Heart right ventricle (tissue), 16 donors: ENCODE data around the gene RABL6. TPM values are rescaled to one million over a fixed set of nuclear protein-coding genes. Genes with fewer than 3 reads are reported as not detected.
A peak's percentile ranks its signal among the peaks of the same experiment; 100 is the strongest.

Experiments
- ATAC-seq, 8 donors: fragments of 200-7000 bp; cut with Tn5 transposase; one replicate each; pipeline ENCODE4 v1.9.1; 2020; ENCODE audit warnings: mild to moderate bottlenecking in 8 of 8, moderate library complexity in 8 of 8, moderate number of reproducible peaks in 1 of 8
- DNase-seq, 2 donors: peaks; one replicate each; pipeline ENCODE4 v3.0.0-alpha.2; 2020
- H3K27ac ChIP-seq, 10 donors: fragments of 200-600 bp; sonication (generic) in 2 of 10; one replicate each; pipeline versions ENCODE4 v1.5.0 to v1.8.0; 2020 to 2022; ENCODE audit warnings: mild to moderate bottlenecking in 3 of 10
- H3K27me3 ChIP-seq, 7 donors: fragments of 200-600 bp; one replicate each; pipeline ENCODE4 v1.8.0; 2021 to 2022; ENCODE audit warnings: mild to moderate bottlenecking in 2 of 7
- H3K36me3 ChIP-seq, 9 donors: fragments of 200-600 bp; sonication (generic) in 1 of 9; one replicate each; pipeline versions ENCODE4 v1.5.0 to v1.8.0; 2020 to 2022; ENCODE audit warnings: mild to moderate bottlenecking in 2 of 9
- H3K4me1 ChIP-seq, 9 donors: fragments of 200-600 bp; sonication (generic) in 1 of 9; one replicate each; pipeline versions ENCODE4 v1.5.0 to v1.8.0; 2020 to 2022; ENCODE audit warnings: mild to moderate bottlenecking in 4 of 9
- H3K4me3 ChIP-seq, 10 donors: fragments of 200-600 bp; sonication (generic) in 2 of 10; one replicate each; pipeline versions ENCODE4 v1.5.0 to v1.8.0; 2020 to 2022; ENCODE audit warnings: mild to moderate bottlenecking in 7 of 10, moderate library complexity in 2 of 10
- H3K9me3 ChIP-seq, 11 donors: fragments of 200-600 bp in 10 of 11; sonication (generic) in 2 of 11; one replicate each; pipeline versions ENCODE4 v1.5.0 to v1.8.0; 2013 to 2022; ENCODE audit warnings: mild to moderate bottlenecking in 2 of 11, control low read depth in 1 of 11, moderate library complexity in 1 of 11
- CTCF ChIP-seq, 9 donors: fragments of 200-600 bp; sonication (generic) in 2 of 9; IDR thresholded peaks; one replicate each; pipeline versions ENCODE4 v1.5.0 to v1.8.0; 2021 to 2022; ENCODE audit warnings: antibody characterized with exemption in 9 of 9, mild to moderate bottlenecking in 5 of 9, moderate library complexity in 1 of 9
- WGBS, 2 donors: extraction: QIAGEN DNeasy Blood & Tissue Kit; methylation state at CpG; one replicate each; pipeline ENCODE4 v1.1.7; 2013; ENCODE audit warnings: inconsistent platforms in 1 of 2; 5-methylcytosine and 5-hydroxymethylcytosine counted together
- intact Hi-C, 10 donors: fragments of 100-400 bp; cut with DNase I; formaldehyde crosslinking; loops; one replicate each; pipeline versions ENCODE4 v1.11.1 to v1.14.2; 2022
- polyA plus RNA-seq, 2 donors: library from polyadenylated mRNA; stranded (reverse); fragments of 200-250 nt; gene quantifications; one replicate each; pipeline ENCODE4 v1.2.3, GENCODE V29; 2013
- total RNA-seq, 10 donors: library from RNA; stranded (reverse); fragmentation: NEBNext Ultra II Directional in 3 of 10; extraction: Animal tissue kit (Norgen Biotek cat#: 25700) in 3 of 10; gene quantifications; one replicate each; pipeline versions ENCODE4 v1.2.1 to v1.2.4, GENCODE V29; 2021 to 2023
- donor health status: Arrhythmogenic right ventricular cardiomyopathy.
- donor health status: ischemic (EF 13 %, LVEDD 7.1; RV severe dilation, severe dysfunction).
- donor health status: healthy with polysubstance abuse.
- donor health status: DM: no; HTN: yes; CAD: no.
- donor health status: DM: no; HTN: no; CAD: no.
- donor health status: ischemic (EF 25% LVEDD 6.9; RV normal size, moderate dysfunction).
- donor health status: ischemic (EF 25% LVEDD 5.7; RV mildly dilated, moderate dysfunction).
- donor health status: healthy.
- donor health status: DM: yes; HTN: yes; CAD: no.
- donor health status: Ischemic cardiomyopathy.
- donor health status: ischemic (EF 35%, LVEDD 5.7; RV mildly dilated, moderate dysfunction).
- donor health status: nonischemic (EF 11% LVEDD 7.7; RV severe dilation, severe dysfunction).
- donor health status: DM: yes; HTN: yes; CAD: no.
- donor health status: PGD.
- donor health status: ischemic (EF 29% LVEDD 5.4; RV normal size, mild dysfunction).
- donor health status: nonischemic (EF 23%, LVEDD 6.1; RV moderate dilation, normal function).

Gene RABL6
- total and polyA plus RNA-seq, 12 donors = 60.5 to 97.4 (median 66.6) TPM

DNA sequence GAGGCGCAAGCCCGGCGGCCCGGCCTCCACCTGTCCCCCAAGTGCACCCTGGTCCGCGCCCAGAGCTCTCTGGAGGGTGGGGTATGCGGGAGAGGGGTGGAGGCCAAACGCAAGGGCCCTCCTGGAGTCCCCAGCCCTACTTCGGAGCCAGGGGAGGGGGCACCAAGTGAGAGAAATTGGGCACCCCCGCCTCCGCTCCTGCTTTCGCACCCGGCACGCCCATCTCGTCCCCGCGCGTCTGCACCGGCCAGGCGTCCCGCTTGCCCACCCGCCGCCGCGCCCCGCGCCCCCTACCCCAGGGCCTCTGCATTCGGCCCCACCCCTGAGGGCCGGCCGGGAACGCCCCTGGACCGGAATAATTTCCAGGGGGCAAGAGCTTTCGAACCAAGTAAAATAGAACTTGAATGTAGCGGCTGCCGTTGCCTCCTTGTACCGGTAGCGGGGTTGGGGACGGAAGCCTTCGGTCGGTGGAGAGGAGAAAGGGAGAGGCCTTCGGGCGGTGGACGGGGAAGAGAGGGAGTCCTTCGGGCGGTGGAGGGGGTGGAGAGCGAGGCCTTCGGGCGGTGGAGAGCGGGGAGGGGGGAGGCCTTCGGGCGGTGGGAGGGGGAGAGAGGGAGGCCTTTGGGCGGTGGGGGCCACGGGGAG lies 40.8 kb downstream of the RABL6 start:
- ATAC-seq = peak; percentile 10 to 50 (median 31)
- Histone ChIP-seq H3K27me3 (peaks cover 0 to 48% (median 25%) of the 10 kb centered on the region in 7 donors), H3K27ac (peak overlapping the region; percentile 77 to 96 (median 92)), H3K4me1 (peaks cover 20 to 61% (median 53%) of the 10 kb centered on the region in 9 donors), H3K36me3 (peaks cover 0 to 33% (median 11%) of the 10 kb centered on the region in 9 donors), H3K9me3 (no peaks in the 10 kb centered on the region), H3K4me3 (peak overlapping the region; percentile 74 to 99 (median 82))
- DNase-seq = peak; percentile 57
- intact Hi-C loops = loop anchor here in 6 of 10 donors (1.0 to 10.0 kb wide), 9 partner anchors 38 to 176 kb away; partner anchors contain the start of genes FBXW5 (in 5 of the 6), TMEM141 (in 3 of the 6), TRAF2 (in 2 of the 6) and ABCA2 (in 1 of the 6)
- no peak for TF ChIP-seq CTCF (IDR thresholded peaks at IDR 0.05)
- 0% methylated on average over 21 to 51 of the region's 53 CpGs for WGBS, 2 donors

- DNase-seq = peak; percentile 98
- peaks cover 0 to 40% (median 17%) of the 10 kb centered on the region in 7 donors for H3K27me3 ChIP-seq
- WGBS, 2 donors = 0% methylated on average over 65 to 77 of the region's 77 CpGs
- ATAC-seq = peak; percentile 82 to 95 (median 91)
- TF ChIP-seq CTCF (IDR thresholded peaks at IDR 0.05) = no peak
- peak within 1 kb of the TSS; percentile 74 to 99 (median 82) for H3K4me3 ChIP-seq
- peaks cover 18 to 53% (median 46%) of the 10 kb centered on the region in 9 donors for H3K4me1 ChIP-seq
- H3K27ac ChIP-seq = peak within 1 kb of the TSS; percentile 77 to 96 (median 92)
- H3K9me3 ChIP-seq = no peaks in the 10 kb centered on the region
- intact Hi-C loops = loop anchor here in 6 of 10 donors (1.0 to 10.0 kb wide), 9 partner anchors 37 to 176 kb away; partner anchors contain the start of genes FBXW5 (in 5 of the 6), TMEM141 (in 3 of the 6), TRAF2 (in 2 of the 6) and ABCA2 (in 1 of the 6)
- peaks cover 0 to 33% (median 11%) of the 10 kb centered on the region in 9 donors for H3K36me3 ChIP-seq
These were observed 41.6 kb downstream of the RABL6 start, which contains the start of gene PHPT1 for GRCh38 chr9:136849038-136849959. Gene PHPT1 (plus strand): TSS chr9:136849409. CDS start chr9:136849431, 22 bp downstream.

DNA sequence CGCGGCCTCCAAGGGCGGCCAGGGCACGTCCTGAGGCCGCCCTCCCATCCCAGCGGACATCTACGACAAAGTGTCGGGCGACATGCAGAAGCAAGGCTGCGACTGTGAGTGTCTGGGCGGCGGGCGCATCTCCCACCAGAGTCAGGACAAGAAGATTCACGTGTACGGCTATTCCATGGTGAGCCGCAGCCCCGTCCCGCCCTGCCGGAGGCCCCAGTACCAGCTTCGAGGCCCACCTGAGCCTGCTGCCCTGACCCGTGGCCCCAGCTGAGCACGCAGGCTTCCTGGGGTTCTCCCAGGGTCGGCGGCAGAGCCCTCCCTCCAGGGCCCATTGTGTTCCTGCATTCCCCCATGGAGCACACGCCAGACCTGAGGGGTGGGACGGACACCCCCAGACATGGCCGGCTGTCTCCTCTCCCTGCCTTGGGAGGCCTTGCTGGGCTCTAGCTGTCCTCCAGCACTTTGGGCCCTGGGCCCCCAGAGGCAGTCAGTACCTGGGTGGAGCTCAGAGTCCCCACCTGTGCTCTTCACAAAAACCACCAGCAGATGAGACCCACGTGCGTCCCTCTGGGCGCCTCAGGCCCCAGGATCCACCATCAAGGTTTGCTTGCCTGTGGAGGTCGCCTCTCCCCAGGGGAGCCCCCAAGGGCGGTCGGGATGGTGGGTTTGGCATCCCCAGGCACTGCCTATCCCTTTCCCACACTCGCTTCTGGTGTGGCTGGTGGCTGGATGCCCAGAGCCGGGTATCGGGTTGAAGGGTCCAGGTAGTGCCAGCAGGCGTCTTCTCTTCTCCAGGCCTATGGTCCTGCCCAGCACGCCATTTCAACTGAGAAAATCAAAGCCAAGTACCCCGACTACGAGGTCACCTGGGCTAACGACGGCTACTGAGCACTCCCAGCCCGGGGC lies 42.5 kb downstream of the RABL6 start:
- no peak for TF ChIP-seq CTCF (IDR thresholded peaks at IDR 0.05)
- peak overlapping the region; percentile 39 to 99 (median 82) for H3K4me3 ChIP-seq
- WGBS, 2 donors = 31 to 37% methylated on average over 43 of the region's 43 CpGs
- peaks cover 0 to 34% (median 12%) of the 10 kb centered on the region in 7 donors for H3K27me3 ChIP-seq
- intact Hi-C loops = loop anchor here in 8 of 10 donors (1.0 to 10.0 kb wide), 11 partner anchors 36 to 175 kb away; partner anchors contain the start of genes FBXW5 (in 6 of the 8), TMEM141 (in 3 of the 8), C8G (in 2 of the 8) and TRAF2 (in 2 of the 8)
- peak overlapping the region; percentile 77 to 96 (median 92) for H3K27ac ChIP-seq
- ATAC-seq = no peak
- H3K9me3 ChIP-seq = no peaks in the 10 kb centered on the region
- DNase-seq = peak in 1 of 2 donors; percentile 35
- peaks cover 0 to 33% (median 11%) of the 10 kb centered on the region in 9 donors for H3K36me3 ChIP-seq
- H3K4me1 ChIP-seq = peaks cover 18 to 50% (median 45%) of the 10 kb centered on the region in 9 donors
